Psoas muscle (tissue), 8 donors: ENCODE results near the gene DNAJB5. TPM values are rescaled to one million over a fixed set of nuclear protein-coding genes. Genes with fewer than 3 reads are reported as not detected.

Source experiments
- ATAC-seq, 4 donors: fragments of 200-7000 bp; cut with Tn5 transposase; one replicate each; pipeline ENCODE4 v1.9.1; 2020; ENCODE audit warnings: moderate library complexity in 3 of 4, mild to moderate bottlenecking in 2 of 4
- DNase-seq, 2 donors: peaks; one replicate each; pipeline ENCODE4 v3.0.0-alpha.2; 2020
- H3K27ac ChIP-seq: fragments of 200-600 bp; one replicate; pipeline ENCODE4 v1.8.0; 2022
- H3K27me3 ChIP-seq, 3 donors: fragments of 200-600 bp in 1 of 3; one replicate each; pipeline versions ENCODE4 v1.6.1 to v1.8.0; 2013 to 2022; ENCODE audit warnings: low read length in 2 of 3, mild to moderate bottlenecking in 2 of 3, moderate library complexity in 1 of 3; ENCODE audit not compliant: insufficient read depth in 3 of 3
- H3K36me3 ChIP-seq, 2 donors: fragments of 200-600 bp in 1 of 2; one replicate each; pipeline versions ENCODE4 v1.6.1 to v1.8.0; 2013 to 2022; ENCODE audit warnings: low read depth in 1 of 2, mild to moderate bottlenecking in 1 of 2, moderate library complexity in 1 of 2; ENCODE audit not compliant: insufficient read depth in 1 of 2
- H3K4me1 ChIP-seq: fragments of 200-600 bp; one replicate; pipeline ENCODE4 v1.8.0; 2022
- H3K4me3 ChIP-seq: fragments of 200-600 bp; one replicate; pipeline ENCODE4 v1.8.0; 2022; ENCODE audit warnings: mild to moderate bottlenecking
- H3K9me3 ChIP-seq: fragments of 200-600 bp; one replicate; pipeline ENCODE4 v1.8.0; 2022
- CTCF ChIP-seq: fragments of 200-600 bp; IDR thresholded peaks from one replicate; pipeline ENCODE4 v1.8.0; 2022; ENCODE audit warnings: antibody characterized with exemption
- WGBS, 3 donors: extraction: QIAGEN DNeasy Blood & Tissue Kit; methylation state at CpG; one replicate each; pipeline versions ENCODE4 v1.1.6 to v1.1.7; 2013; 5-methylcytosine and 5-hydroxymethylcytosine counted together
- intact Hi-C, 2 donors: fragments of 100-400 bp; cut with DNase I; formaldehyde crosslinking; loops; one replicate each; pipeline versions ENCODE4 v1.11.0 to v1.14.2; 2022
- polyA plus RNA-seq, 3 donors: library from polyadenylated mRNA; stranded (reverse); fragments of 200-250 nt; gene quantifications; one replicate each; pipeline ENCODE4 v1.2.3, GENCODE V29; 2013
- total RNA-seq, 4 donors: library from RNA; stranded (reverse); fragmentation: NEBNext Ultra II Directional in 2 of 4; extraction: Animal tissue kit (Norgen Biotek cat#: 25700) in 2 of 4; gene quantifications; one replicate each; pipeline versions ENCODE4 v1.2.1 to v1.2.4, GENCODE V29; 2021 to 2023
- donor health status: healthy with polysubstance abuse.
- donor health status: DM: no; HTN: no; CAD: no; lungs with moderate emphysema.
- donor health status: Bipolar disorder and iron deficiency.
- donor health status: healthy.
- donor health status: DM: yes; HTN: yes; CAD: no.
- donor health status: DM: no; HTN: no; CAD: no.
- donor health status: DM: no; HTN: no; CAD: no.
- donor health status: DM: yes; HTN: yes; CAD: no.

DNAJB5 gene
- total and polyA plus RNA-seq, 7 donors, result 44.2 to 260 (median 145) TPM

- no peak for ATAC-seq
- H3K9me3 ChIP-seq, result no peaks in the 10 kb centered on the region
- intact Hi-C loops, result no loop called here
- H3K36me3 ChIP-seq, result no peaks in the 10 kb centered on the region
- H3K27ac ChIP-seq, result no peak overlapping the region
- no peaks in the 10 kb centered on the region for H3K4me1 ChIP-seq
- no peak for DNase-seq
- peaks cover 10 to 58% (median 12%) of the 10 kb centered on the region in 3 donors for H3K27me3 ChIP-seq
- no peak overlapping the region for H3K4me3 ChIP-seq
- TF ChIP-seq CTCF, result no peak
- 52 to 69% (median 69%) methylated on average over 5 of the region's 5 CpGs for WGBS, 3 donors
These were observed 27.7 kb upstream of the DNAJB5 start for GRCh38 chr9:34961574-34962490.

- ATAC-seq (no peak), DNase-seq (no peak)
- intact Hi-C loops, result no loop called here
- Histone ChIP-seq H3K4me1 (no peaks in the 10 kb centered on the region), H3K36me3 (no peaks in the 10 kb centered on the region), H3K27ac (no peak overlapping the region), H3K4me3 (no peak overlapping the region), H3K27me3 (peaks cover 10 to 55% (median 12%) of the 10 kb centered on the region in 3 donors), H3K9me3 (no peaks in the 10 kb centered on the region)
- no peak for TF ChIP-seq CTCF
- 79 to 88% (median 83%) methylated on average over 3 of the region's 3 CpGs for WGBS, 3 donors
These were observed 27.0 kb upstream of the DNAJB5 start for GRCh38 chr9:34962546-34962945.

DNA sequence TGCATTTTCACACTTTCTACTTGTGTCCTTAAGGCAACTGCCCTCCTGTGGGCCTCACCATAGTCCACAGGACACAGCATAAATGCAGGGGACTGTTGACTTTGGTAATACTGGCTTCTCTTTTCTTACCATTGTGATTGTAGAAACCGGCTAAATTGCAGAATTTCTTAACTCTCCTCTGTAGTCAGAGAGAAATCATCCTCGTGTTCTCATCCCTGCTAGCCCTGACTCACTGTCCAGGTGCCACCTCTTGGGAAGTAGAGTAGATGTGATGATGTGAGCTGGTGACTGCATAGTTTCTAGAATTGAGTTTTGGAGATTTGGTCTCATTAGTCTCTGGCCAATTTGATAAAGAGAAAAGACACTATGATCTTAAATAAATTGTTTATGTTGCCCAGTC, 26.0 kb upstream of the DNAJB5 start:
- peaks cover 6 to 48% (median 10%) of the 10 kb centered on the region in 3 donors for H3K27me3 ChIP-seq
- intact Hi-C loops, result no loop called here

GRCh38 chr9:34964458-34964857, 25.1 kb upstream of the DNAJB5 start:
- 69 to 78% (median 70%) methylated on average over 3 of the region's 3 CpGs for WGBS, 3 donors
- Histone ChIP-seq H3K4me3 (no peak overlapping the region), H3K27me3 (peaks cover 6 to 38% (median 10%) of the 10 kb centered on the region in 3 donors), H3K36me3 (no peaks in the 10 kb centered on the region), H3K4me1 (no peaks in the 10 kb centered on the region), H3K9me3 (no peaks in the 10 kb centered on the region), H3K27ac (no peak overlapping the region)
- no peak for DNase-seq
- no peak for TF ChIP-seq CTCF
- no peak for ATAC-seq
- intact Hi-C loops, result no loop called here

More for the DNA sequence above, 26.0 kb upstream of the DNAJB5 start:
- H3K4me1 ChIP-seq, result no peaks in the 10 kb centered on the region
- H3K27ac ChIP-seq, result no peak overlapping the region
- TF ChIP-seq CTCF, result no peak
- H3K36me3 ChIP-seq, result no peaks in the 10 kb centered on the region
- WGBS, 3 donors, result 56 to 60% (median 59%) methylated on average over 2 of the region's 2 CpGs
- DNase-seq, result no peak
- H3K4me3 ChIP-seq, result no peak overlapping the region
- no peaks in the 10 kb centered on the region for H3K9me3 ChIP-seq
- no peak for ATAC-seq
